Measurements from ENCODE around the gene PDGFA. TPM values are rescaled to one million over a fixed set of nuclear protein-coding genes. Genes with fewer than 3 reads are reported as not detected.

The PDGFA gene
- total RNA-seq, 2 donors from 2014 or later: 34.9 to 50.5 TPM

DNA sequence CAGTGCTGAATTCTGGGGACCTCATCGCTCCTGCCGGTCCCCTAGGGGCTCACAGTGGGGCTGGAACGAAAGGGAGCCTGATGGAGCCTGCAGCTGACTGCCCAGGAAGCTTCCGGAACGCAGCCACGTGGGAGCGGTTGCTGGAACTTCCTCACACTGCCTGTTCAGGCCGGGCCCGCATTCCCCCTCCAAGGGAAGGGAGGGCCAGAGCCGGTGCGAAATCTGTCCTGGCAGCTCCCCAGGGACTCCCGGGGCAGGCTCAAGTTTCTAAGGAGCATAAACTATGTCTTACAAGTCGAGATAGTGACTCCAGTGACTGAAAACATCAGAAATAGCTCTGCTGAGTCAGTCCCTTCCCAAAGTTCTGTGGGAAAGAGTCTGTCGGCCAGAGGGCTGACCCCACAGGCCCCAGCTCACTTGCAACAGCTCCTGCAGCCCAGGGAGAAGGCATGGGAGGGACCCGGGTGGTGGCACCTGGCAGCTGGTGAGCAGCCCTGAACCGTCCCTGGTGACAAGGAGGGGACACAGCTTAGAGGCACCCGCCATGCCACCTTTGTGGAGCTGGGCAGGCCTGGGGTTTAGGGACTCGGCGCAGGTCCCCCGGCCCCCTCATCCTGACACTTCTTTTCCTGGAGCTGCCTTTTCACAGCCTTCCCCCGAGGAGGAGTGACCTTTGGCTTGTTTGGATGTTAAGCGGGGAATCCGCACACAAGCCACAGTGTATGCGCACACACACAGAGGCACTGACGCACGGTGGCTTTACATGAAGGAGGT, 47.6 kb downstream of the PDGFA start:
- no peak overlapping the region for H3K9ac ChIP-seq (ENCODE audit: low read depth in 2 of 2, low read length in 2 of 2)
- no peaks in the 10 kb centered on the region for H3K9me3 ChIP-seq
- no peak for DNase-seq
- H3K4me1 ChIP-seq: no peaks in the 10 kb centered on the region
- TF ChIP-seq, protein P1, sequence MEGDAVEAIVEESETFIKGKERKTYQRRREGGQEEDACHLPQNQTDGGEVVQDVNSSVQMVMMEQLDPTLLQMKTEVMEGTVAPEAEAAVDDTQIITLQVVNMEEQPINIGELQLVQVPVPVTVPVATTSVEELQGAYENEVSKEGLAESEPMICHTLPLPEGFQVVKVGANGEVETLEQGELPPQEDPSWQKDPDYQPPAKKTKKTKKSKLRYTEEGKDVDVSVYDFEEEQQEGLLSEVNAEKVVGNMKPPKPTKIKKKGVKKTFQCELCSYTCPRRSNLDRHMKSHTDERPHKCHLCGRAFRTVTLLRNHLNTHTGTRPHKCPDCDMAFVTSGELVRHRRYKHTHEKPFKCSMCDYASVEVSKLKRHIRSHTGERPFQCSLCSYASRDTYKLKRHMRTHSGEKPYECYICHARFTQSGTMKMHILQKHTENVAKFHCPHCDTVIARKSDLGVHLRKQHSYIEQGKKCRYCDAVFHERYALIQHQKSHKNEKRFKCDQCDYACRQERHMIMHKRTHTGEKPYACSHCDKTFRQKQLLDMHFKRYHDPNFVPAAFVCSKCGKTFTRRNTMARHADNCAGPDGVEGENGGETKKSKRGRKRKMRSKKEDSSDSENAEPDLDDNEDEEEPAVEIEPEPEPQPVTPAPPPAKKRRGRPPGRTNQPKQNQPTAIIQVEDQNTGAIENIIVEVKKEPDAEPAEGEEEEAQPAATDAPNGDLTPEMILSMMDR (IDR thresholded peaks at IDR 0.05): no peak
- H3K27ac ChIP-seq: no peak overlapping the region
- H3K36me3 ChIP-seq: no peaks in the 10 kb centered on the region
- H3K27me3 ChIP-seq: no peaks in the 10 kb centered on the region
- no peak overlapping the region for H3K4me3 ChIP-seq
- intact Hi-C loops (cut with DNase I): no loop called here

DNA sequence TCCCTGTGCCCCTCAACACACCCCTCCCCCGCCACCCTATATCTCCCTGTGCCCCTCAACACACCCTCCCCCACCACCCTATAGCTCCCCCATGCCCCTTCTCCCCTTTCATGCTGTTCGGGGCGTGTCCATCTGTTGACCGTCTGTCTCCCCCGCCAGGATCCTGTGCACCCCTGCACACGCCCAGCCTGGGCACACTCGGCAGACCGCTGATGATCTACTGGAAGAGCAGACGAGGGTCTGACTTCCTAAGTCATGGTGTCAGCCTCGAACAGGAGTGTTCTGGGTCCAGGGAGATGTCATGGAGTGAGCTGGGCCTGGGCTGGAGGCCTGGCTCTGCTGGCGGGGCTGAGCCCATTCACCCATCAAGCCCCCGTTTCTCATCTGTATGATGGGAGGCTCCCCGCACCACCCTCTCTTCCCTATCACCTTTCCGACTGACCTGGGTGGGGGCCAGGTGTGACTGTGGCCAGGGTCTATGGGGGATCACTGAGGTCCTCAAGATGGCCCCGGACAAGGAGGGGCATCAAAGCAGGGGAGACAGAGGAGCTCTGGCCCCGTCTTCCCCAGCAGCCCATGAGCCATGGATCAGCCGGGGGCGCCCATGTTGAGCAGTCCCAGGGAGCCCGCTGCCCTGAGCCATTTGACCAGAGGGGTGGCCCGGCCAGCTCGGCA, 48.3 kb downstream of the PDGFA start:
- H3K4me1 ChIP-seq: no peaks in the 10 kb centered on the region
- H3K9me3 ChIP-seq: no peaks in the 10 kb centered on the region
- no peak overlapping the region for H3K4me3 ChIP-seq
- intact Hi-C loops (cut with DNase I): no loop called here
- TF ChIP-seq, protein P1 (IDR thresholded peaks at IDR 0.05): no peak
- no peak overlapping the region for H3K27ac ChIP-seq
- no peak for DNase-seq
- no peak overlapping the region for H3K9ac ChIP-seq (ENCODE audit: low read depth in 2 of 2, low read length in 2 of 2)
- no peaks in the 10 kb centered on the region for H3K36me3 ChIP-seq
- H3K27me3 ChIP-seq: no peaks in the 10 kb centered on the region

DNA sequence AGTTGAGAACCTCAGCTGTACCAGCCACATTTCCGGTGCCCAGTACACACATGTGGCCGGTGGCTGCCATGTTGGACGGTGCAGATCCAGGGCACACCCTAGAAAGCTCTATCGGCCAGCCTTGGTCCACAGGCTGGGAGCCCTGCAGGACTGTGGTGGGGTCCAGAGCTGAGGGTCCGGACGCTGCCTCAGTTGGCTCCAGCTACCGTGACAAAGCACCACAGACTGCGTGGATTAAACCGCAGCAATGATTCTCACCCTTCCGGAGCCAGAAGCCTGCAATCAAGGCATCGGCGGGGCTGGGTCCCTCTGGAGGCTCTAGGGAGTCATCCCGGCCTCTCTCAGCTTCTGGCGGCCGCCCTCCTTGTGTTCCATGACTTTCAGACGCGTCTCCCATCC, 50.1 kb downstream of the PDGFA start:
- Histone ChIP-seq H3K36me3 (no peaks in the 10 kb centered on the region), H3K9ac (ENCODE audit: low read depth in 2 of 2, low read length in 2 of 2) (no peak overlapping the region), H3K4me1 (no peaks in the 10 kb centered on the region), H3K27me3 (no peaks in the 10 kb centered on the region), H3K27ac (no peak overlapping the region), H3K9me3 (no peaks in the 10 kb centered on the region), H3K4me3 (no peak overlapping the region)
- TF ChIP-seq, protein P1 (IDR thresholded peaks at IDR 0.05): no peak
- intact Hi-C loops (cut with DNase I): no loop called here
- no peak for DNase-seq

DNA sequence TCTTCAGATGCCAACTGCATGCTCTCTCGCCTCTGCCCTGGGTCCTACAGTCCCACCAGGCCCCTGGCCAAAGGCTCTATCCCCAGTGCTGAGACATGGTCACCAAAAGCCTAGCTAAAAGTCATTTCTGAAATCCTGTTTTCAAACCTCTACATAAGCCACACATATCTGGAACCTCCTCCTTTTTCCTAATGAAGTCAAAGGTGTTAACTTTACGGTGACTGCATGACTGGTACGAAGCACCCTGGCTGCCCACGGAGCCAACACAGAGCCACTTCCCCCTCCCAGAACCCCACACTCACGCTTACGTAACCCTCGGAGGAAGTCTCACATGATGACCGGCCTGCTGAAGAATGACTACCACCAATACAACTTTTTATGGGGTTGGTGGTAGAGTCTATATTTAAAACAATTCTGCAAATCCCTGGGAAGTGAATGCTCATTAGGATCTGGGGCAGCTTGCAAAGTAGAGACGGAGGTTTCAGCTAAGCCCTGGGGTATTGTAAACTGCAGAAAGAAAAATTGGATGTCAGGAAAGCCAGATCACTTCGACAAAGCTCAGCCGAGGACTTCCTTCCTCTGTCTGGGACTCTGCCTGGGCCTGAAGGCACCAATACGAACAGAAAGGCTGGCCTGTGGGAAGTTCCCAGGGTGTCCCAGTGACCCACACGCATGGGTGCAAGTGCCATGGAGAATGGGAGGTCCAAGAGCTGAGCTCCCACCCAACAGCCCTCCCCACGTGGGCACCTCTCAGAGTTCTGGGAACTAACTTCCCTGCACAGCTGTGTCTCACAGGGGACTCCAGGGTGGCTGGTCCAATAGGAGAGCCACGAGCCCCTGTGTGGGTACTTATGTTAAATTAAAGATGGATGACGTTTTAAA, 50.7 kb downstream of the PDGFA start:
- DNase-seq: no peak
- Histone ChIP-seq H3K27me3 (no peaks in the 10 kb centered on the region), H3K4me1 (no peaks in the 10 kb centered on the region), H3K27ac (no peak overlapping the region), H3K4me3 (no peak overlapping the region), H3K9me3 (no peaks in the 10 kb centered on the region), H3K9ac (ENCODE audit: low read depth in 2 of 2, low read length in 2 of 2) (no peak overlapping the region), H3K36me3 (no peaks in the 10 kb centered on the region)
- TF ChIP-seq, protein P1 (IDR thresholded peaks at IDR 0.05): no peak
- intact Hi-C loops (cut with DNase I): no loop called here

DNA sequence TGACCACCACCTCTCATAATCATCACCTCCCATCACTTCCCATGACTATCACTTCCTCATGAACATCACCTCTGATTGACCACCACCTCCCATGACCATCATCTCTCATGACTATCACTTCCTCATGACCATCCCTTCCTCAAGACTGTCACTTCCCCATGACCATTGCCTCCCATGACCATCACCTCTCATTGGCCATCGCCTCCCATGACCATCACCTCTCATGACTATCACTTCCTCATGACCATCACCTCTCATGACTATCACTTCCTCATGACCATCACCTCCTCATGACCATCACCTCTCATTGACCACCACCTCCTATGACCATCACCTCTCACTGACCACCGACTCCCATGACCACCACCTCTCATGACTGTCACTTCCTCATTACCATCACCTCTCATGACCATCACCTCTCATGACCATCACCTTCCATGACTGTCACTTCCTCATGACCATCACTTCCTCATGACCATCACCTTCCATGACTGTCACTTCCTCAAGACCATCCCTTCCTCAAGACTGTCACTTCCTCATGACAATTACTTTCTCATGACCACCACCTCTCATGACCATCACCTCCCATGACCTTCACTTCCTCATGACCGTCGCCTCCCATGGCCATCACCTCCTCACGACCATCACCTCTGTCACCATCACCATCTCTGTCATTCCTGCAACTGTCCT, 51.6 kb downstream of the PDGFA start:
- TF ChIP-seq, protein P1 (IDR thresholded peaks at IDR 0.05): no peak
- Histone ChIP-seq H3K4me1 (no peaks in the 10 kb centered on the region), H3K36me3 (no peaks in the 10 kb centered on the region), H3K27me3 (no peaks in the 10 kb centered on the region), H3K9ac (ENCODE audit: low read depth in 2 of 2, low read length in 2 of 2) (no peak overlapping the region), H3K27ac (no peak overlapping the region), H3K4me3 (no peak overlapping the region), H3K9me3 (no peaks in the 10 kb centered on the region)
- no peak for DNase-seq
- intact Hi-C loops (cut with DNase I): no loop called here

Measured in colonic mucosa (tissue), 4 donors.